NCI-H2171 treated with DMSO at 0.1 percent for 48 hours (cell line): ENCODE measurements around the gene FAM83E.
A peak's percentile ranks its signal among the peaks of the same experiment; 100 is the strongest.
"Not testable (repeated sequence)": the region's sequence is repeated elsewhere in the genome, so short reads cannot be mapped to it uniquely, and the experiment has no call there.

Experiments used
- DNase-seq: peaks from one replicate; lab custom pipeline; 2025; lab: John Stamatoyannopoulos, UW

The FAM83E gene

GRCh38 chr19:48614436-48615230 is at the start of gene FAM83E:
Gene FAM83E (minus strand): TSS chr19:48615076. CDS start chr19:48613372, 1,704 bp downstream.
- peak; percentile 66 for DNase-seq

GRCh38 chr19:48664476-48664875 is 49.6 kb upstream of the FAM83E start:
- no peak for DNase-seq

GRCh38 chr19:48663667-48664066 is 48.8 kb upstream of the FAM83E start:
- DNase-seq: no peak

GRCh38 chr19:48661711-48662090 is 46.8 kb upstream of the FAM83E start:
- DNase-seq: no peak

- no peak for DNase-seq
Measured at GRCh38 chr19:48660852-48661710, 46.2 kb upstream of the FAM83E start.

GRCh38 chr19:48659768-48660167 is 44.9 kb upstream of the FAM83E start:
- DNase-seq: no peak

GRCh38 chr19:48658483-48658882 is 43.6 kb upstream of the FAM83E start:
- DNase-seq: no peak

GRCh38 chr19:48657828-48658227 is 43.0 kb upstream of the FAM83E start:
- DNase-seq: not testable (repeated sequence)

- DNase-seq: peak; percentile 49
Measured at GRCh38 chr19:48656840-48657474, 42.1 kb upstream of the FAM83E start.

- peak; percentile 99 for DNase-seq
Measured at GRCh38 chr19:48654299-48655059, 39.6 kb upstream of the FAM83E start.

- no peak for DNase-seq
Measured at GRCh38 chr19:48651683-48652048, 36.8 kb upstream of the FAM83E start.

GRCh38 chr19:48650974-48651682 is 36.3 kb upstream of the FAM83E start:
- no peak for DNase-seq

GRCh38 chr19:48648134-48648533 is 33.3 kb upstream of the FAM83E start:
- DNase-seq: peak; percentile 55

- no peak for DNase-seq
Measured at GRCh38 chr19:48646722-48647216, 31.9 kb upstream of the FAM83E start.

- peak; percentile 97 for DNase-seq
Measured at GRCh38 chr19:48646001-48646721, 31.3 kb upstream of the FAM83E start, which contains the start of gene CA11. Gene CA11 (minus strand): TSS chr19:48646187. CDS start chr19:48645632, 555 bp downstream.

- no peak for DNase-seq
Measured at GRCh38 chr19:48645620-48646000, 30.7 kb upstream of the FAM83E start.

GRCh38 chr19:48644839-48645619 is 30.2 kb upstream of the FAM83E start:
- peak; percentile 89 for DNase-seq

GRCh38 chr19:48644355-48644754 is 29.5 kb upstream of the FAM83E start:
- no peak for DNase-seq

GRCh38 chr19:48642862-48643261 is 28.0 kb upstream of the FAM83E start:
- no peak for DNase-seq
